ENCODE results near the gene EZR.
A peak's percentile ranks its signal among the peaks of the same experiment; 100 is the strongest.

Gene EZR

DNA sequence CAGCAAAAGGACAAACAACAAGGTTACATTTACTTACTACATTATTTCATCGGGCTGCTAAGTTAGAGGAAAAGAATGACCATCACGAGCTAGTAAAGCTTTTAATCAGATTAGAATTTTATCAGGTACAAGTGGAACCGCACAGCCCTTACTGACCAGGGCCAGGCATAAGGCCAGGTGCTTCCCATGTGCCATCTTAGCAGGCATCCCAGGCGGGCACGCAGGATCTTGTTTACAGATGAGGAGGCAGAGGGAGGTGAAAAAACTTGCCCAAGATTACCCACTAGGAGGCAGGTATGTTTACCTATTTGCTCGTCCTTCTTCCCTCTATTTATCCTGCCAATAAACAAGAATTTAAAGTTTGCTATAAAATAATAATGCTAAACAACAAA lies 10.7 kb downstream of the EZR start:
- Histone ChIP-seq H3K9me3 (replicated peaks in 1 of 2; ENCODE audit: control insufficient read depth in 2 of 2, insufficient read depth in 1 of 2, low read depth in 1 of 2, low read length in 2 of 2) (peaks cover 0 to 1% of the 10 kb centered on the region in 2 donors), H3K4me1 (ENCODE audit: control insufficient read depth in 2 of 2, insufficient read depth in 1 of 2, low read depth in 1 of 2, low read length in 2 of 2) (no peaks in the 10 kb centered on the region), H3K9ac (ENCODE audit: low read depth, low read length, poor library complexity) (no peak overlapping the region), H2AK5ac (ENCODE audit: low read depth, low read length) (no peak overlapping the region), H2BK5ac (ENCODE audit: low read length) (no peak overlapping the region), H3K4me2 (ENCODE audit: insufficient read depth, low read length, poor library complexity, severe bottlenecking) (no peak overlapping the region), H3K27me3 (ENCODE audit: control insufficient read depth in 3 of 3, insufficient read depth in 3 of 3, low read depth in 1 of 3, low read length in 3 of 3) (no peaks in the 10 kb centered on the region), H4K8ac (ENCODE audit: low read depth, low read length) (no peak overlapping the region), H3K23ac (ENCODE audit: low read depth, low read length, poor library complexity) (no peak overlapping the region), H3K4ac (ENCODE audit: low read length) (no peak overlapping the region), H3K18ac (ENCODE audit: low read length) (no peak overlapping the region), H2BK12ac (ENCODE audit: low read length) (no peak overlapping the region), H3K79me1 (ENCODE audit: low read depth, low read length) (peaks cover 5% of the 10 kb centered on the region), H3K36me3 (replicated peaks in 1 of 2; ENCODE audit: control insufficient read depth in 2 of 2, insufficient read depth in 2 of 2, low read length in 2 of 2) (peaks cover 6 to 58% of the 10 kb centered on the region in 2 donors), H4K91ac (ENCODE audit: low read depth, low read length, poor library complexity) (no peak overlapping the region), H3K4me3 (ENCODE audit: low read length in 2 of 2) (no peak overlapping the region), H2BK15ac (ENCODE audit: low read length) (no peak overlapping the region), H3K14ac (ENCODE audit: low read length) (no peak overlapping the region), H2AFZ (ENCODE audit: low read length) (no peak overlapping the region), H2BK120ac (ENCODE audit: low read depth, low read length) (no peak overlapping the region), H3K27ac (replicated peaks; ENCODE audit: low read length) (no peak overlapping the region)
- no peak for DNase-seq (ENCODE audit: low spot score)
- WGBS, 2 donors (ENCODE audit: extremely low coverage in 2 of 2, insufficient read length in 2 of 2, insufficient replicate concordance in 1 of 2): no CpG with 5 or more reads among the region's 6 CpGs

DNA sequence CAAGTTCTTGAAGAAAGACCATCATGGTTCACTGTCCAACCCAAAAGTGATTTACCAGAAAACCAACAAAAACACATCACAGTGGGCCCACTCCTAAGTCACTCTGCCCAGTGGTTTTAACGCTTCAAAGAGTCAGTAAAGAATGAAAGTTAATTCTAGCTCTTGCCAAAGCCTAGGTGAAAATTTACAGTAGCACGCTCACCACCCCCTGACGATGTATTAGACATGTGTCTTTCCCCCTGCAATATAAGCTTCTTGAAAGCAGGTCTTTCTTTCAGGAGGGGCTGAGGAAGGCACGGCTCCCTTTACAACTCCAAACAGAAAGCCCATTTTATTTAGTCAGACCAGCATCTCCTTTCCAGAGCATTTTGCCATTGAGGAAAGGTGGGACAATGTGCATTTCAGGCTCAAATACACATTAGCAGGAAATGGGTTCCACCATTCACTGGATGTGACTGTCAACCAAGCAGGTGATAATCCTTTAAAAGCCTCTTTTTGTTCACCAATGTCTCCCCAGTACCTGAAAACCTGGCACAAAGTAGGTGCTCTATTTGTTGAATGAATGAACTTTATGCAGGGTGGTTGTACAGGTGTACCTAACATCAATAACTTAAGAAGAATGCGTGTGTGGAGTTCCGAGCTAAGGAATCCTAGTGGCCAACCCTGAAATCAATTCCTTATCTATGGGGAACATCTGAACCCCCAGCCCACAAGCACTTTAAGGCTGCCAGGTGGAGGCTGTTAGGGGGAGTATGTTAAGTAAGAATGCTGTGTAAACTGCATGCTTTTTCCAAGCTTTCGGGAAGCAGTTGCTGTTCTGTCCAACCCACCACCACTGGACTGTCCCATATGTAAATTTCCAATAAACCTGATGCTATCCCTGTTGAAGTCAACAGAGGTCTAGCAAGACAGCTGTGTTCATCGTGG lies 11.4 kb downstream of the EZR start:
- no peak overlapping the region for H3K23ac ChIP-seq (ENCODE audit: low read depth, low read length, poor library complexity)
- no peak overlapping the region for H3K14ac ChIP-seq (ENCODE audit: low read length)
- no peaks in the 10 kb centered on the region for H3K79me1 ChIP-seq (ENCODE audit: low read depth, low read length)
- H3K4me2 ChIP-seq (ENCODE audit: insufficient read depth, low read length, poor library complexity, severe bottlenecking): no peak overlapping the region
- no CpG with 5 or more reads among the region's 8 CpGs for WGBS, 2 donors (ENCODE audit: extremely low coverage in 2 of 2, insufficient read length in 2 of 2, insufficient replicate concordance in 1 of 2)
- H2BK5ac ChIP-seq (ENCODE audit: low read length): no peak overlapping the region
- H2AFZ ChIP-seq (ENCODE audit: low read length): no peak overlapping the region
- no peak overlapping the region for H3K4me3 ChIP-seq (ENCODE audit: low read length in 2 of 2)
- H3K4me1 ChIP-seq (ENCODE audit: control insufficient read depth in 2 of 2, insufficient read depth in 1 of 2, low read depth in 1 of 2, low read length in 2 of 2): peaks cover 0 to 5% of the 10 kb centered on the region in 2 donors
- H3K9ac ChIP-seq (ENCODE audit: low read depth, low read length, poor library complexity): no peak overlapping the region
- H3K18ac ChIP-seq (ENCODE audit: low read length): no peak overlapping the region
- no peak for DNase-seq (ENCODE audit: low spot score)
- H3K27ac ChIP-seq (replicated peaks; ENCODE audit: low read length): no peak overlapping the region
- H3K9me3 ChIP-seq (replicated peaks in 1 of 2; ENCODE audit: control insufficient read depth in 2 of 2, insufficient read depth in 1 of 2, low read depth in 1 of 2, low read length in 2 of 2): no peaks in the 10 kb centered on the region
- H2AK5ac ChIP-seq (ENCODE audit: low read depth, low read length): no peak overlapping the region
- no peak overlapping the region for H3K4ac ChIP-seq (ENCODE audit: low read length)
- H4K8ac ChIP-seq (ENCODE audit: low read depth, low read length): no peak overlapping the region
- no peak overlapping the region for H2BK120ac ChIP-seq (ENCODE audit: low read depth, low read length)
- peaks cover 2 to 51% of the 10 kb centered on the region in 2 donors for H3K36me3 ChIP-seq (replicated peaks in 1 of 2; ENCODE audit: control insufficient read depth in 2 of 2, insufficient read depth in 2 of 2, low read length in 2 of 2)
- H3K27me3 ChIP-seq (ENCODE audit: control insufficient read depth in 3 of 3, insufficient read depth in 3 of 3, low read depth in 1 of 3, low read length in 3 of 3): no peaks in the 10 kb centered on the region
- H2BK12ac ChIP-seq (ENCODE audit: low read length): no peak overlapping the region
- no peak overlapping the region for H4K91ac ChIP-seq (ENCODE audit: low read depth, low read length, poor library complexity)
- no peak overlapping the region for H2BK15ac ChIP-seq (ENCODE audit: low read length)

DNA sequence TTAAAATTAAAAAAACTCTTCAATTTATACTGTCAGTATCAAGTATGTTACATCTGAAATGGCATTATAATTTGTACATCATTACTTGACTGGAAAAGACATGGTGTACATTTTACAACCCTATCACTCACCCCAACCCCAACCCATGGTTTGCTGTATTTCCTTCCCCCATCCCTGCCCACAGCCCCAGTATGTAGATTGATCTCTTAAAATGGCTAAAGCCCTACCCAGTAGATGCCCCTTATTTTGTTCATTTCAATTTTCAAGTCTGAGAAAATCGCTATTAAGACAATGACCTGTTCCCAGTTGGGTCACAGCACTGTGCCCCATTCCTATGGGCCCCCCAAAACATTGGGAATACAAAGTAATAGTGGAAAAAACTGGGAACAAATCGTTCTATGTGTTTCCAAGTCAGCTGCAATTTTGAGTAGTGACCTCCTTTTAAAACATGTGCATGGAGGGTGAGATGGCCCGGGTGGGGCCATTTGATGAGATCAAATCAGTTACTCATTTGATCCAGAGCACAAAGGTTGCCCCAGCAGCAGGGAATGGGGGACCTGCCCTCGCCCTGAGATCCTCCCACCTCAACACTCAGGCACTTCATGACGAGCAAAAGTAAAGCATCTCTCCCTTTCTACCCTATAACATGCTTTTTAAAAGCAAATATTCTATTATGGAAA lies 13.3 kb downstream of the EZR start:
- Histone ChIP-seq H2AFZ (ENCODE audit: low read length) (no peak overlapping the region), H2BK15ac (ENCODE audit: low read length) (no peak overlapping the region), H3K4me2 (ENCODE audit: insufficient read depth, low read length, poor library complexity, severe bottlenecking) (no peak overlapping the region), H2BK5ac (ENCODE audit: low read length) (no peak overlapping the region), H3K14ac (ENCODE audit: low read length) (no peak overlapping the region), H2BK120ac (ENCODE audit: low read depth, low read length) (no peak overlapping the region), H3K4ac (ENCODE audit: low read length) (no peak overlapping the region), H2AK5ac (ENCODE audit: low read depth, low read length) (no peak overlapping the region), H3K18ac (ENCODE audit: low read length) (no peak overlapping the region), H3K23ac (ENCODE audit: low read depth, low read length, poor library complexity) (no peak overlapping the region), H3K36me3 (replicated peaks in 1 of 2; ENCODE audit: control insufficient read depth in 2 of 2, insufficient read depth in 2 of 2, low read length in 2 of 2) (peaks cover 2 to 33% of the 10 kb centered on the region in 2 donors), H4K8ac (ENCODE audit: low read depth, low read length) (no peak overlapping the region), H3K4me3 (ENCODE audit: low read length in 2 of 2) (no peak overlapping the region), H3K9ac (ENCODE audit: low read depth, low read length, poor library complexity) (no peak overlapping the region), H3K79me1 (ENCODE audit: low read depth, low read length) (no peaks in the 10 kb centered on the region), H4K91ac (ENCODE audit: low read depth, low read length, poor library complexity) (no peak overlapping the region), H3K27me3 (ENCODE audit: control insufficient read depth in 3 of 3, insufficient read depth in 3 of 3, low read depth in 1 of 3, low read length in 3 of 3) (no peaks in the 10 kb centered on the region), H3K9me3 (replicated peaks in 1 of 2; ENCODE audit: control insufficient read depth in 2 of 2, insufficient read depth in 1 of 2, low read depth in 1 of 2, low read length in 2 of 2) (no peaks in the 10 kb centered on the region), H3K27ac (replicated peaks; ENCODE audit: low read length) (no peak overlapping the region), H2BK12ac (ENCODE audit: low read length) (no peak overlapping the region), H3K4me1 (ENCODE audit: control insufficient read depth in 2 of 2, insufficient read depth in 1 of 2, low read depth in 1 of 2, low read length in 2 of 2) (peaks cover 0 to 12% of the 10 kb centered on the region in 2 donors)
- no peak for DNase-seq (ENCODE audit: low spot score)
- WGBS, 2 donors (ENCODE audit: extremely low coverage in 2 of 2, insufficient read length in 2 of 2, insufficient replicate concordance in 1 of 2): no CpG with 5 or more reads among the region's 5 CpGs

DNA sequence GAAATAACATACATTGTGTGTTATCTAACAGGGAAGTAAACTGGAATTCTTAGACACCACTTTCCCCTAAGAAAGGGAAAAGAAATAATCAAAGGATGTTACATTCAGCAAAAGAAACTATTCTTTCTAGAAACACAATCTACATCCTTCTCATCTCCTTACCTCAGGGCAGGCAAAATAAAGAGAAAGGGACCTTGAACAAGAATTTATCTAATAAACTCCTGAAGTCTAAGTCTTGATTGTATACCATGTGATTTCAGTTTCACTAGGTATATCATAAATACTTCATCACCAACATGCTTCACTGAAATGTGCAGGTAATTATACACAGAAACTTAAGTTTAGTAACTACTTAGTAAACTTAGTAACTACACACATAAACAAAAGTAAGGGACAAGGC lies 15.0 kb downstream of the EZR start:
- Histone ChIP-seq H3K27ac (replicated peaks; ENCODE audit: low read length) (no peak overlapping the region), H3K4me1 (ENCODE audit: control insufficient read depth in 2 of 2, insufficient read depth in 1 of 2, low read depth in 1 of 2, low read length in 2 of 2) (peaks cover 0 to 15% of the 10 kb centered on the region in 2 donors)

More for the DNA sequence above, 15.0 kb downstream of the EZR start:
- H3K23ac ChIP-seq (ENCODE audit: low read depth, low read length, poor library complexity): no peak overlapping the region
- no peaks in the 10 kb centered on the region for H3K27me3 ChIP-seq (ENCODE audit: control insufficient read depth in 3 of 3, insufficient read depth in 3 of 3, low read depth in 1 of 3, low read length in 3 of 3)
- no peak for DNase-seq (ENCODE audit: low spot score)
- H2BK5ac ChIP-seq (ENCODE audit: low read length): no peak overlapping the region
- H3K14ac ChIP-seq (ENCODE audit: low read length): no peak overlapping the region
- H4K8ac ChIP-seq (ENCODE audit: low read depth, low read length): no peak overlapping the region
- H2AK5ac ChIP-seq (ENCODE audit: low read depth, low read length): no peak overlapping the region
- no peak overlapping the region for H4K91ac ChIP-seq (ENCODE audit: low read depth, low read length, poor library complexity)
- no peak overlapping the region for H2BK120ac ChIP-seq (ENCODE audit: low read depth, low read length)
- H3K9me3 ChIP-seq (replicated peaks in 1 of 2; ENCODE audit: control insufficient read depth in 2 of 2, insufficient read depth in 1 of 2, low read depth in 1 of 2, low read length in 2 of 2): no peaks in the 10 kb centered on the region
- no peak overlapping the region for H3K4ac ChIP-seq (ENCODE audit: low read length)
- peaks cover 2 to 17% of the 10 kb centered on the region in 2 donors for H3K36me3 ChIP-seq (replicated peaks in 1 of 2; ENCODE audit: control insufficient read depth in 2 of 2, insufficient read depth in 2 of 2, low read length in 2 of 2)
- no peak overlapping the region for H3K4me2 ChIP-seq (ENCODE audit: insufficient read depth, low read length, poor library complexity, severe bottlenecking)
- H2AFZ ChIP-seq (ENCODE audit: low read length): no peak overlapping the region
- H2BK12ac ChIP-seq (ENCODE audit: low read length): no peak overlapping the region
- H3K4me3 ChIP-seq (ENCODE audit: low read length in 2 of 2): peak overlapping the region in 1 of 2 donors; percentile 0
- no peaks in the 10 kb centered on the region for H3K79me1 ChIP-seq (ENCODE audit: low read depth, low read length)
- H2BK15ac ChIP-seq (ENCODE audit: low read length): no peak overlapping the region
- H3K9ac ChIP-seq (ENCODE audit: low read depth, low read length, poor library complexity): no peak overlapping the region
- H3K18ac ChIP-seq (ENCODE audit: low read length): no peak overlapping the region

Measured in neuronal stem cell (in vitro differentiated cells).